AG08396 (cell line): ENCODE data around the gene LXN.
"Not testable (repeated sequence)": the region's sequence is repeated elsewhere in the genome, so short reads cannot be mapped to it uniquely, and the experiment has no call there.

Experiments used
- DNase-seq: peaks from one replicate; pipeline ENCODE4 v3.0.0; 2012; ENCODE audit warnings: low spot score, mixed read lengths

The LXN gene, protein sequence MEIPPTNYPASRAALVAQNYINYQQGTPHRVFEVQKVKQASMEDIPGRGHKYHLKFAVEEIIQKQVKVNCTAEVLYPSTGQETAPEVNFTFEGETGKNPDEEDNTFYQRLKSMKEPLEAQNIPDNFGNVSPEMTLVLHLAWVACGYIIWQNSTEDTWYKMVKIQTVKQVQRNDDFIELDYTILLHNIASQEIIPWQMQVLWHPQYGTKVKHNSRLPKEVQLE

GRCh38 chr3:158672215-158673176, at the start of gene LXN:
Gene LXN (minus strand): TSS chr3:158672648. CDS start chr3:158672478, 170 bp downstream.
- DNase-seq: peak; percentile 90

GRCh38 chr3:158722108-158722507, 49.7 kb upstream of the LXN start:
- DNase-seq: no peak

DNA sequence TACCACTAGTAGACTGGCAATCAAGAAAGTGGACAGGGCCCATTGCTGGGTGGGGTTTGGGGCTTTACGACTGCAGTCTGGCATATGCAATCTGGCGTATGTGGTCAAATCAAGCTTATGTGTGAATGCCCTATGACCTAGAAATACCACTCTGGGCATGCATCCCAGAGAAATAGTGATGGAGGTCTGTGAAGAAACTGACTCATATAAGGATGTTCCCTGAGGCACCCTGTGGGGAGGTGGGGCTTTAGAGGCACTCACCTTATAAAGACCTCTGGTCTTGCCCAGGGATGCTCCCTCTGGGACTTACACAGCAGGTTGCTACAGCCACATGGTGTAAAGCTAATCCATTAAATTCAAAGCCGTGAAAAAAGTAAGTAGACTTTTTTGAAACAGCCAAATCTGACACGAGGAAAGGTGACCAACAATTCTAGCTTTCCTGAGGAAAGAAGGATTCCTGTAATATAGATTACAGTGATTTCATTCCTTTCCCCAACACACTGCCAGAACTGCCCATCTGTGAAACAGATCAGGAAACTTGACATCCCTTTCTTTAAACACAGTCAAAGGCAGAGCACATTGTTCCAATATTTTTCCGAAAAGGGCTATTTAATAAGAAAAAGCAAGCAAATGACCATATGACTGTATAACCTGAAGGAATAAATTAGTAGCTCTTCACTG, 46.2 kb upstream of the LXN start:
- DNase-seq: no peak

DNA sequence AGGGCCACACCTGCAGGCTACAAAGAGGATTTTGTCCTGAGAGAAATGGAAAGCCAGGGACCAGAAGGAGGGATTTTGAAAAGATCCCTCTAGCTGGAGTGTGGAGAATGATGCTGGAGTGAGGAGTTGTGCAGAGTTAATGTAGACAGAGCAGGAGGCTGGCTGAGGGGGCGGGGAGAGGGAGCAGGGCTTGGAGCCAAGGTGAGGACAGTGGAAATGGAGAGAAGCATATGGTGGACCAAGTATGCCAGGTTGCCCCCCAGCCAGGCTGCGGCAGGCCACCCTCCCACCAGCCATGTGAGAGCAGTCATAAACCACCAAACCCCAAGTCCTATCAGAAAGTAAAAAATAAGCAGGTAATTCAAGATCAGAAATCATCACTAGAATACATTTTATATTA, 45.1 kb upstream of the LXN start:
- no peak for DNase-seq

- DNase-seq: no peak
Measured at GRCh38 chr3:158713094-158713499, 40.6 kb upstream of the LXN start.

GRCh38 chr3:158712443-158712842, 40.0 kb upstream of the LXN start:
- DNase-seq: no peak

DNA sequence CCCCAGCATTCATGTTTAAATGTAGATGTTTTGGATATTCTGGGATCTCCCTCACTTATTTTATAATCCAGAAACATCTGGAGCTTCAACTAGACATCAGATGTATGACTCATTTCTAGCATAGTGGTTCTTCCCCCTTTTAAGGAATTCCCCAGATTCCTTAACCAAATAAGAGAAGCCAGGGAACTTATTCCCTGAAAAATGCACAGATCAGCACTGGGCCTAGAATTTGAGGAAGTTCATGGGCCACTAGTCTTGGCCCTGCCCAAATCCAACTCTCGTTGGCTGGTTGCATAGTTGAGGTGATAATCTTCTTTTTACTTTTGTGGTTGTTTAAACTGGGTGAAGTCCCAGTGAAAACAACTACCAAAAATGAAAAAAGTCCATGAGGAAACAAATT, 39.4 kb upstream of the LXN start:
- peak; percentile 51 for DNase-seq

GRCh38 chr3:158710601-158711000, 38.2 kb upstream of the LXN start:
- DNase-seq: no peak

DNA sequence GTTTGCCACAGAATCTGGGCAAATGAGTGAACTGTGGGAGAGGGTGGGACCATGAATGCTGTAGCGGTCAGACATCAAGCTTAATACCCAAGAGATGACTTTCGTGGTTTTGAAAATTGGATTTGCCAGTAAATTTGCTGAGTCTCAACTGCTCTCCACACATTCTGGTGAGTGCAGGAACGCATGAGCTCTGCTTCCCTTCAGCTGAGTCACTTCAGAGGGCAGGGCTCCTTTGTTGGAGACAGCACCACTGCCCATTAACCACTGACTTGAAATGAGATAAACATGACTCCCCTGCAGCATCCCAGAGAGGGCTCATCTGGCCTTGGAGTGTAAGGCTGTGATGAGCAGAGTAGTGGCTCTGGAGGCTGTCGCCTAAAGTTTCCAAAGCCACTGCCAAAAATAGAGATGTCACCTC, 37.2 kb upstream of the LXN start:
- peak; percentile 77 for DNase-seq

GRCh38 chr3:158703566-158703965, 31.1 kb upstream of the LXN start:
- DNase-seq: no peak

GRCh38 chr3:158702815-158703481, 30.5 kb upstream of the LXN start:
- DNase-seq: peak; percentile 43

- no peak for DNase-seq
Measured at GRCh38 chr3:158701420-158702065, 29.1 kb upstream of the LXN start.

GRCh38 chr3:158700559-158700958, 28.1 kb upstream of the LXN start:
- no peak for DNase-seq

- DNase-seq: no peak
Measured at GRCh38 chr3:158696618-158697017, 24.2 kb upstream of the LXN start.

DNA sequence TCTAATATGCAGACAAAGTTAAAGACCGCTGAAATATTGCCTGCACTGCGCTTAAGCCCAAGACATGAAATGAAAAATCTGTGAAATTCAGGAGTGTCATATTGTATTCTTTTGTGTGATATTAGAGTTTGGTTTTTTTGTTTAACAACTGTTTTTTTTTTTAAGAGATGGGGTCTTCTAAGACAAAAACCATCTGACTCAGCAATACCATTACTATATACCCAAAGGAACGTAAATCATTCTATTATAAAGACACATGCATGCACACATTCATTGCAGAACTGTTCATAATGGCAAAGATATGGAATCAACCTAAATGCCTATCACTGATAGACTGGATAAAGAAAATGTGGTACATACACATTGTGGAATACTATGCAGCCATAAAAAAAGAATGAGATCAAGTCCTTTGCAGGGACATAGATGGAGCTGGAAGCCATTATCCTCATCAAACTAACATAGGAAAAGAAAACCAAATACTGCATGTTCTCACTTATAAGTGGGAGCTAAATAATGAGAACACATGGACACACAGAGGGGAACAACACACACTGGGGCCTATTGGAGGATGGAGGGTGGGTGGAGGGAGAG, 21.5 kb upstream of the LXN start:
- DNase-seq: not testable (repeated sequence)

DNA sequence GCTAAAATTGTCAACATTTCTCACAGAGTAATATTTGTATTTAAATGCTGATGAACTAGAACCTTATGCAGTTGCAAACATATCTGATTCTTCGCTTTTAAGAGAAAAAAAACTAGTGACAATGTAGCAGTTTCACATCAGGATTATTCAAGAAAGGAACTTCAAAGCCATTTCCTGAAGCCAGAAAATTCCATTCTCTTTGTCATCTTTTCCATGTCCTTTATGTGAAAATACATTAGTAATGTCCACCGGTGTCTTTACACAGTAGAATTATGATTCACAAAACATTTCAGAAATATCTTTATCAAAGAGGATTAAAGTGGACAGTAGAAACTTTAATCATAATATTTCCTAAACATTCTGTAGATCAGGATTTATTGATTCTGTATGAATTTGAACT, 12.7 kb upstream of the LXN start:
- DNase-seq: no peak

GRCh38 chr3:158683230-158683962, 10.9 kb upstream of the LXN start:
- DNase-seq: peak; percentile 24

DNA sequence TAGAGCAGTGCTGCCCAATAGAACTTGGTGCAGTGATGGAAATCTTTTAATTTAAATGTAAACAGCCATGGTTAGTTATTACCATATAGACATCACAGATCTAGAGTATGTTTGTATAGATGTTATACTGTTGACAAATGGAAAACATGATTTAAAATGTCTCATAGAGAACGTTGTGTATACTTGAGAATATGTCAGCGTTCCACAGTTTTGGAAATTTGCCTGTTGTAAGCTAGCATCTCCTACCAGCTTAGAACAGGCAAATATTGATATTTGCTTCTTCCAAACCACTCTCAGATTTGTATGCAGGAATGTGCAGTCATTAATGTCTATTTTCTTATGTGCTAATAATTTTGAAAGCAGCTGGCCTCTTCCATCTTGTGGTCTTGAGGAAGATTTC, 8.4 kb upstream of the LXN start:
- no peak for DNase-seq

DNA sequence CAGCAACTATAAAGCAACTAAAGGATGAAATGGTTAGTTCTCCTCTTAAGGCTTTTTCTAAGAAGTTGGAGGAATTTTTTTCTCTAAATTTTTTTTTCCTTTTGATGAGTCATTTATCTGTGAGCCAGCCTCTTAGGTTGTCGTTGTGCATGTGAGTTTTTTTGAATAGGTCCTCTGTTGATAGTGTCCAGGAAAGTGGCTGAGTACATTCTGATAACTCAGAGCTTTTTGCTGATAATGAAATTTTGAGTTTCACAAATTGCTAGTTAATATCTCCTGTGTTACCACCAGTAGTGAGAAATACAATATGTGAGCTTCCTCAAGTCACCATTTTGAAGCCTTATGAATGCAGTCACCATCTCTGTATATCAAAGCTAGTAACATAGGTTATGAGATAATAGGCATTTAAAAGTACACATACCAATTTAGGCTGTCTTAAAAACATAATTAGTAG, 7.1 kb upstream of the LXN start:
- no peak for DNase-seq

- DNase-seq: no peak
Measured at GRCh38 chr3:158678687-158679086, 6.2 kb upstream of the LXN start.
